Memory B cell (primary cell): Measurements from ENCODE around the gene BBS9.

Experiments
- ATAC-seq: fragments of 150-1000 bp; cut with Tn5 transposase; 2 replicates; pipeline ENCODE4 v1.10.0; 2021; ENCODE audit warnings: low read depth, mild to moderate bottlenecking, moderate library complexity
- DNase-seq, 2 donors: peaks; one replicate each; pipeline ENCODE4 v3.0.0; 2022; ENCODE audit warnings: low spot score in 2 of 2
- H3K27ac Mint-ChIP-seq: one replicate; pipeline ENCODE4 v1.8.0; 2022; ENCODE audit warnings: mild to moderate bottlenecking, moderate library complexity, mixed read lengths
- H3K27me3 Mint-ChIP-seq: one replicate; pipeline ENCODE4 v1.8.0; 2022; ENCODE audit warnings: mixed read lengths
- H3K36me3 Mint-ChIP-seq: one replicate; pipeline ENCODE4 v1.8.0; 2022; ENCODE audit warnings: mild to moderate bottlenecking, mixed read lengths
- H3K4me1 Mint-ChIP-seq: one replicate; pipeline ENCODE4 v1.8.0; 2022; ENCODE audit warnings: mixed read lengths
- H3K4me3 Mint-ChIP-seq: one replicate; pipeline ENCODE4 v1.8.0; 2022; ENCODE audit warnings: mild to moderate bottlenecking, moderate library complexity, mixed read lengths
- H3K9me3 Mint-ChIP-seq: one replicate; pipeline ENCODE4 v1.8.0; 2022; ENCODE audit warnings: mixed read lengths

Gene BBS9

DNA sequence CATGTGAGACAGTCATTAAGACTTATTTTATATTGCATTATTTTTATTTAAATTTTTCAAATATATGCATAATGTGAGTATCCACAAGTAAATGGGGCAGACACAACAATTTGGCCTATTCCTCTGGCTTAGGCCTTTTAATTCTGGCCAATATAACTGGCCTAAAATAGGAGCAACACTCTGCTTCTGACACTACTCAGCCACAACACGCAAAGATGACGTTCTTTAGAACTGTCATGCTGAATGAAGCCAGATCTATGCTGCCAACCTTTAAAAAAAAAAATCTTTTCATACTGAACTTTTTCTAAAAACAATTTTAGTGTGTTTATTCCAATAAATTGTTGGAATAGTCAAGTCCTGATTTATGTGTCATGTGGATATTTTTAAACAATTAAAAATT lies 421.0 kb downstream of the BBS9 start:
- peaks cover 14% of the 10 kb centered on the region for H3K36me3 Mint-ChIP-seq
- H3K27me3 Mint-ChIP-seq: no peaks in the 10 kb centered on the region
- ATAC-seq: no peak

DNA sequence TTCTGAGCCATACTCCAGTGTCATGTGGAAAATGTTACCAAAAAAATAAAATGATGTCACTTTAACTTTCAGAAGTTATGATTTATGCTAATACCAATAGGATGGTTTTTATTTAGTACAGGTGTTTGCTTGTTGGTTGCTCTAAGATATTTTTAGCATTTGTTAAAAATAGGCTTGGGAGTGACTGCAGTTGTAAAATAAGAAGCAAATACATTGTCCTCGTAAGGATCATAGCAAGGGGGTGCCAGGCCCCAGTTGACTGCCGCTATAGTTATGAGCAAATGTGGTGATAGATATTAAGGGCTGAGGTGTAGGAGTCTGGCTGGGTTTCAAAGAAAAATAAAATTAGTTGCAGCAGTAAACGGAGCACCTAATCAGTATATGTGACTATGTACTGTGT lies 421.6 kb downstream of the BBS9 start:
- H3K27ac Mint-ChIP-seq: no peak overlapping the region
- H3K9me3 Mint-ChIP-seq: no peaks in the 10 kb centered on the region
- peaks cover 14% of the 10 kb centered on the region for H3K36me3 Mint-ChIP-seq
- ATAC-seq: no peak
- DNase-seq: no peak
- H3K4me1 Mint-ChIP-seq: no peaks in the 10 kb centered on the region
- no peaks in the 10 kb centered on the region for H3K27me3 Mint-ChIP-seq
- H3K4me3 Mint-ChIP-seq: no peak overlapping the region

More for the DNA sequence above, 421.0 kb downstream of the BBS9 start:
- H3K9me3 Mint-ChIP-seq: no peaks in the 10 kb centered on the region
- H3K4me1 Mint-ChIP-seq: no peaks in the 10 kb centered on the region
- no peak overlapping the region for H3K4me3 Mint-ChIP-seq
- DNase-seq: no peak
- H3K27ac Mint-ChIP-seq: no peak overlapping the region

DNA sequence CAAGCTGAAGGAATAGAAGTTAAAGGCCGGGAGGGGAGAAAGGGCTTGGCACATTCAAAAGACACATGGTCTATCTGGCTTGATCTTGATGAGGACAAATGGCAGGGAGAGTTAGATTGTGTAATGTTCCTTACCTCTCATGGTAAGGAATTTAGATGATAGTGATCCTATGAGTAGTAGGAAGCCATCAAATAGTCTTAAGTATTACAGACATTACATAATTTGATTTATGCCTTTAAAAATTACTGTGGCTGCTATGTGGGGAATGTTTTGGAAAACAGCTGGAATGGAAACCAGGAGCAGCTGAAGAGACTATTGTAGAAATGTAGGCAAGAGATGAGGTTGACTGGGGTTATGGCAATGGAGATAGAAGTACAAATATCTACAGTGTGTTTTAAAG lies 424.7 kb downstream of the BBS9 start:
- ATAC-seq (no peak), DNase-seq (no peak)
- Mint-ChIP-seq H3K27ac (no peak overlapping the region), H3K4me1 (no peaks in the 10 kb centered on the region), H3K4me3 (no peak overlapping the region), H3K36me3 (peaks cover 3% of the 10 kb centered on the region), H3K9me3 (no peaks in the 10 kb centered on the region), H3K27me3 (no peaks in the 10 kb centered on the region)

DNA sequence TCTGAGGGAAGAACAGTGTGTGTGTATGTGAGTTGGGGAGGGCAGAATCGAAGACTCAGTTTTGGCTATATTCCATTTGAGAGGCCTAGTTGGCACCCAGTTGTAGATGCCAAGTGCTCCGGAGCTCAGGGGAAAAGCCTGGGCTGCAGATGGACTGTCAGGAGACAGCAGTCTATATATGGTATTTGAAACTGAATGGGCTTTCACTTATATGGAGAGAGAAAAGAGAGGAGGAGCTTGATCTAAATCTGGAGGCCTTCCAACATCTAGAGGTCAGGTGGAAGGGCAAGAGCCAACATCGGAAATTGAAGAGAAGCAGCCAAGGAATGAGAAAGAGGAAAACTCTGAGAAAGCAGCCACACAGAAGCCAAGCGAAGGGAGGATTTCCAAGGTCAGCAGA lies 425.2 kb downstream of the BBS9 start:
- Mint-ChIP-seq H3K9me3 (no peaks in the 10 kb centered on the region), H3K36me3 (peaks cover 3% of the 10 kb centered on the region), H3K27ac (no peak overlapping the region), H3K27me3 (no peaks in the 10 kb centered on the region), H3K4me3 (no peak overlapping the region), H3K4me1 (no peaks in the 10 kb centered on the region)
- DNase-seq (no peak), ATAC-seq (no peak)

DNA sequence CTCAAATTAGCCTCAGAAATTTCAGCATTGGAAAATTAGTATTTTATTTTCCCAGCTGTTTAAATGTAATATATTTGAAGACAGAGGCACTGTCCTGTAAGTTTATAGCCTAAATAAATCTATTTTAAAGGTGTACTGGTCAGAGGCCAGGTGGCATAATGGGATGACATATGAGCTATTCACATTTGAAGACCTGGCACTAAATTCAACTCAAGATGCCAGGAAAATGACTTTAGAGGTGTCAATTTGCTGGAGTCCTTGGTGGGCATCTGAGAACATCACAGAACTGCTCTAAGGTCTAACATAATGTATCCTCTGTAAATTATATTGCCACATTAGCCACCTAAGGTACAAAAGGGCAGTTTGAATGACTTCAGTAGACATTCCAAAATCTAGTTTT lies 427.1 kb downstream of the BBS9 start:
- Mint-ChIP-seq H3K4me3 (no peak overlapping the region), H3K36me3 (peaks cover 3% of the 10 kb centered on the region), H3K27me3 (no peaks in the 10 kb centered on the region), H3K9me3 (no peaks in the 10 kb centered on the region), H3K27ac (no peak overlapping the region), H3K4me1 (no peaks in the 10 kb centered on the region)
- no peak for DNase-seq
- ATAC-seq: no peak

- Mint-ChIP-seq H3K9me3 (no peaks in the 10 kb centered on the region), H3K4me3 (no peak overlapping the region), H3K36me3 (peaks cover 3% of the 10 kb centered on the region), H3K27ac (no peak overlapping the region), H3K4me1 (no peaks in the 10 kb centered on the region), H3K27me3 (no peaks in the 10 kb centered on the region)
- DNase-seq (no peak), ATAC-seq (no peak)
These were observed 429.4 kb downstream of the BBS9 start for GRCh38 chr7:33558549-33559323.

GRCh38 chr7:33559324-33559710 lies 430.0 kb downstream of the BBS9 start:
- no peak overlapping the region for H3K4me3 Mint-ChIP-seq

GRCh38 chr7:33562996-33563395 lies 433.6 kb downstream of the BBS9 start:
- H3K9me3 Mint-ChIP-seq: no peaks in the 10 kb centered on the region
- H3K4me1 Mint-ChIP-seq: no peaks in the 10 kb centered on the region
- DNase-seq (no peak), ATAC-seq (no peak)
- no peak overlapping the region for H3K4me3 Mint-ChIP-seq
- no peak overlapping the region for H3K27ac Mint-ChIP-seq
- H3K27me3 Mint-ChIP-seq: no peaks in the 10 kb centered on the region
- peaks cover 8% of the 10 kb centered on the region for H3K36me3 Mint-ChIP-seq

More at GRCh38 chr7:33559324-33559710, 430.0 kb downstream of the BBS9 start:
- DNase-seq: no peak
- Mint-ChIP-seq H3K27me3 (no peaks in the 10 kb centered on the region), H3K36me3 (peaks cover 3% of the 10 kb centered on the region), H3K9me3 (no peaks in the 10 kb centered on the region), H3K27ac (no peak overlapping the region), H3K4me1 (no peaks in the 10 kb centered on the region)
- no peak for ATAC-seq

DNA sequence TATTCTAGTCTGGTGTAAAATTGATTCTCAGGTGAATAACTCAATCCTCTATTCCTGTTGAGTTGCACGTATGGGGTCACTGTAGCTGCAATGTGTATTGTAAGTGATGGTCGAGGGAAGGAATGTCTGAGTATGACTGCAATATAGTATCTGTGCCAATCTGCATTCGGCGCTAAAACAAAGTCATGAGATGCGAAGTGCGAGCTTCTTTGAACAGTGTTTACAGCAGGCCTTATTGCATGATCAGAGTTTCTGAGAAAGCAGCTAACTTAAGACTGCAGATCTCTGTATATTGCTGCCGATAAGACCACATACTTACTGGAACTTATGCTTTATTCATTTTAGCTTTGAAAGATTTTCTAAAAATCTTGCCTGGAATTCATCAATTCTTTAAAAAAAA lies 434.3 kb downstream of the BBS9 start:
- H3K9me3 Mint-ChIP-seq: no peaks in the 10 kb centered on the region
- ATAC-seq (no peak), DNase-seq (no peak)
- peaks cover 10% of the 10 kb centered on the region for H3K36me3 Mint-ChIP-seq
- no peaks in the 10 kb centered on the region for H3K27me3 Mint-ChIP-seq
- H3K4me3 Mint-ChIP-seq: no peak overlapping the region
- H3K27ac Mint-ChIP-seq: no peak overlapping the region
- no peaks in the 10 kb centered on the region for H3K4me1 Mint-ChIP-seq

- no peak for DNase-seq
- Mint-ChIP-seq H3K36me3 (peaks cover 19% of the 10 kb centered on the region), H3K4me1 (no peaks in the 10 kb centered on the region), H3K27ac (no peak overlapping the region), H3K4me3 (no peak overlapping the region), H3K27me3 (no peaks in the 10 kb centered on the region), H3K9me3 (peaks cover 4% of the 10 kb centered on the region)
- ATAC-seq: no peak
These were observed 448.8 kb downstream of the BBS9 start for GRCh38 chr7:33578166-33578565.

DNA sequence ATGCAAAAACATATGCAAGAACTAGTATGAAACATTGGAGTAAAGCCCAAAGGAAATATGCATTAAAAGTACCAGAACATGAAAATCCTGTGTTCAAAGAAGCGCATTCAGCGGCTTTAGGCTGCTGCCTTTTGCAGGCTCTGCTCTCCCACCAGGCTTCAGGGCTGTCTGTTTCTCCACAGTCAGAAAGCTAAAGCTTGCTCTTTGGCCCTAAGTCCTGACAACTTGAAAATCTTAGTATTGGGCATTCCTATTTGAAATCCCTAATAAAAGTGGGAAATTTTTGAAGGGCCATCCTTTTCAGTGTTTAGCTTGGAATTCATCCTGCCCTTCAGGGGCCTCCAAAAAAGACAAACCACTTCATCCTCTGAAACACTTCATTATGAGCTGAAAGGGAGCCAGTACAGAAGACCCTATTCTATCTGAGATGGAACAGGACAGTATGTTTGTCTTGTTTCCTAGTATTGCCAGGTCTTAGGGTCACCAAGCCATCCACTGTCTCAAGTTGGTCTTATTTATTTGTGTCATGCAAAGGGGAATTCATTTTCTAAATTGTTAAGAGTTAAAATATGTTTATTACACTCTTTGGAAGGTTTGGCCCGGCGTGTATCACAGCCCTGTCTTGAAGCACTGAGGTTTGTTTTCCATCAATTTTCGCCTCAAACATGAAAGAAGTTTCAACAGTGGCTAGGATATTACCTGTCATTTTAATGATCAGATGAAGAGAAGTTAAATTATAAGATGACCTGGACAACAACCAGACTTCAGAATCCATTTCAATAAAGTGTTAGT lies 449.7 kb downstream of the BBS9 start:
- Mint-ChIP-seq H3K27me3 (no peaks in the 10 kb centered on the region), H3K36me3 (peaks cover 17% of the 10 kb centered on the region), H3K4me1 (no peaks in the 10 kb centered on the region), H3K4me3 (no peak overlapping the region), H3K9me3 (peaks cover 4% of the 10 kb centered on the region), H3K27ac (no peak overlapping the region)
- no peak for ATAC-seq
- DNase-seq: no peak

- H3K4me1 Mint-ChIP-seq: no peaks in the 10 kb centered on the region
- peaks cover 4% of the 10 kb centered on the region for H3K9me3 Mint-ChIP-seq
- DNase-seq (no peak), ATAC-seq (no peak)
- H3K27me3 Mint-ChIP-seq: no peaks in the 10 kb centered on the region
- H3K36me3 Mint-ChIP-seq: peaks cover 17% of the 10 kb centered on the region
- H3K27ac Mint-ChIP-seq: no peak overlapping the region
- no peak overlapping the region for H3K4me3 Mint-ChIP-seq
These were observed 450.3 kb downstream of the BBS9 start for GRCh38 chr7:33579673-33579960.

GRCh38 chr7:33581236-33581635 lies 451.9 kb downstream of the BBS9 start:
- Mint-ChIP-seq H3K27ac (no peak overlapping the region), H3K4me3 (no peak overlapping the region), H3K9me3 (peaks cover 2% of the 10 kb centered on the region), H3K36me3 (peaks cover 9% of the 10 kb centered on the region), H3K4me1 (no peaks in the 10 kb centered on the region), H3K27me3 (no peaks in the 10 kb centered on the region)
- DNase-seq: no peak
- ATAC-seq: no peak

DNA sequence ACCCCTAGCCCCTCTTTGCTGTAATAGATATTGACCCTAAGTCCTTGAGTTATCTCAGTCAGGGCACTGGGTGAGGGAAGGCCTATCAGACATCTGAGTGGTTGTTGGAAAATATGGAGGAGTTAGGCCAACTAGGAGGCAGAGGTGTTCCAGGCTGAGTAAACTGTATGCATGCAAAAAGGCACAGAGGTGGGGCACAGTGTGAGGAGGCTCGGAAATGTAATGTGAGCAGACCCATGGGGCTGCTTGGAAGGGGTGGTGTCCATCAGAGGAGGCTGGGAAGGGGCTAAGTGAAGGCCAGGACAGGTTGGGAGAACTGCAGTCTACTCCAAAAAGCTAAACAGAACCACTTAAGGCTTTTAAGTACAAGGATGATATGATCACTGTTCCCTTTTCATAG lies 452.7 kb downstream of the BBS9 start:
- Mint-ChIP-seq H3K4me1 (no peaks in the 10 kb centered on the region), H3K27me3 (no peaks in the 10 kb centered on the region), H3K4me3 (no peak overlapping the region), H3K36me3 (peaks cover 5% of the 10 kb centered on the region), H3K27ac (no peak overlapping the region), H3K9me3 (peaks cover under 1% of the 10 kb centered on the region)
- ATAC-seq: no peak
- no peak for DNase-seq

DNA sequence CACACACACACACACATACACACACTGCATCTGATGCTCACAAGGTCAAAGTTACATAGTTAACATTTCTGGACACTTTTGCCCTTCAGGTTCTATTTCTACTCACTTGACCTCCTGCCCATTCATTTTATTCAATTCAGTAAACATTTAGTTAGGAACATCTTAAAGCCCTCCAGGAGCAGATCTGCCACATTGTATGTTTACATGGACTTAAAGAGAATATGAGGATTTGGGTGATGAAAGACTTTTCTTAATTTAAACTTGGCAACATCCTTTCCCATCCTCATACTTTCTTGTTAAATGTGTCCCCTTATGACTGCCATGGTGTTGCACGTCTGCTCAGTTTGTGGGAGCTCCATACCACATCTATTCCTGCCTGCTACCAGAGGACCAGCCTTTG lies 453.2 kb downstream of the BBS9 start:
- H3K4me3 Mint-ChIP-seq: no peak overlapping the region
- DNase-seq (no peak), ATAC-seq (no peak)
- H3K4me1 Mint-ChIP-seq: no peaks in the 10 kb centered on the region
- peaks cover 2% of the 10 kb centered on the region for H3K36me3 Mint-ChIP-seq
- no peaks in the 10 kb centered on the region for H3K27me3 Mint-ChIP-seq
- no peaks in the 10 kb centered on the region for H3K9me3 Mint-ChIP-seq
- no peak overlapping the region for H3K27ac Mint-ChIP-seq
